Type B pancreatic cell (in vitro differentiated cells): ENCODE results near the gene SLC25A4. TPM values are rescaled to one million over a fixed set of nuclear protein-coding genes. Genes with fewer than 3 reads are reported as not detected.

ENCODE experiments used
- DNase-seq: peaks from one replicate; pipeline ENCODE4 v3.0.0; 2021; ENCODE audit warnings: mixed read lengths; ENCODE audit not compliant: unreplicated experiment; ENCODE audit errors: extremely low spot score
- H3K27ac Mint-ChIP-seq: 2 replicates; pipeline ENCODE4 v1.8.0; 2021; ENCODE audit warnings: mild to moderate bottlenecking, mixed read lengths
- H3K27me3 Mint-ChIP-seq: 2 replicates; pipeline ENCODE4 v1.8.0; 2021; ENCODE audit warnings: mixed read lengths
- H3K36me3 Mint-ChIP-seq: 2 replicates; pipeline ENCODE4 v1.8.0; 2021; ENCODE audit warnings: mixed read lengths
- H3K4me1 Mint-ChIP-seq: one replicate; pipeline ENCODE4 v1.8.0; 2021; ENCODE audit warnings: mixed read lengths; ENCODE audit not compliant: unreplicated experiment
- H3K4me3 Mint-ChIP-seq: 2 replicates; pipeline ENCODE4 v1.8.0; 2021; ENCODE audit warnings: mild to moderate bottlenecking, mixed read lengths
- H3K9me3 Mint-ChIP-seq: 2 replicates; pipeline ENCODE4 v1.8.0; 2021; ENCODE audit warnings: mixed read lengths
- CTCF ChIP-seq: fragments of 200-600 bp; sonication (generic); conservative IDR thresholded peaks from 2 replicates; pipeline ENCODE4 v1.5.0; 2021; ENCODE audit warnings: antibody characterized with exemption, mild to moderate bottlenecking
- total RNA-seq: library from RNA; stranded (reverse); gene quantifications from 2 replicates; pipeline ENCODE4 v1.2.1, GENCODE V29; 2021; ENCODE audit warnings: low replicate concordance

Gene SLC25A4
- total RNA-seq, 1 donor from 2014 or later, result 31.0 TPM

- no peaks in the 10 kb centered on the region for H3K36me3 Mint-ChIP-seq
- no peak for DNase-seq
- H3K27ac Mint-ChIP-seq, result no peak overlapping the region
- peaks cover 5% of the 10 kb centered on the region for H3K9me3 Mint-ChIP-seq
- no peaks in the 10 kb centered on the region for H3K27me3 Mint-ChIP-seq
- no peak overlapping the region for H3K4me3 Mint-ChIP-seq
- TF ChIP-seq CTCF, result no peak
- peaks cover 7% of the 10 kb centered on the region for H3K4me1 Mint-ChIP-seq
Measured at GRCh38 chr4:185108185-185108584, 34.9 kb upstream of the SLC25A4 start.

- Mint-ChIP-seq H3K36me3 (no peaks in the 10 kb centered on the region), H3K9me3 (peaks cover 5% of the 10 kb centered on the region), H3K27ac (no peak overlapping the region), H3K4me1 (peaks cover 7% of the 10 kb centered on the region), H3K27me3 (no peaks in the 10 kb centered on the region), H3K4me3 (no peak overlapping the region)
- no peak for DNase-seq
- TF ChIP-seq CTCF, result no peak
Measured at GRCh38 chr4:185108669-185109068, 34.4 kb upstream of the SLC25A4 start.

- TF ChIP-seq CTCF, result no peak
- Mint-ChIP-seq H3K27me3 (no peaks in the 10 kb centered on the region), H3K36me3 (no peaks in the 10 kb centered on the region), H3K27ac (no peak overlapping the region), H3K4me1 (peaks cover 7% of the 10 kb centered on the region), H3K9me3 (peaks cover 5% of the 10 kb centered on the region), H3K4me3 (no peak overlapping the region)
- no peak for DNase-seq
Measured at GRCh38 chr4:185109736-185110135, 33.3 kb upstream of the SLC25A4 start.

- Mint-ChIP-seq H3K27me3 (no peaks in the 10 kb centered on the region), H3K9me3 (peaks cover 5% of the 10 kb centered on the region), H3K4me1 (peaks cover 7% of the 10 kb centered on the region), H3K27ac (no peak overlapping the region), H3K36me3 (no peaks in the 10 kb centered on the region), H3K4me3 (no peak overlapping the region)
- no peak for DNase-seq
- no peak for TF ChIP-seq CTCF
Measured at GRCh38 chr4:185110375-185110823, 32.7 kb upstream of the SLC25A4 start.

- Mint-ChIP-seq H3K4me3 (no peak overlapping the region), H3K36me3 (no peaks in the 10 kb centered on the region), H3K4me1 (peaks cover 14% of the 10 kb centered on the region), H3K27me3 (no peaks in the 10 kb centered on the region), H3K9me3 (peaks cover 5% of the 10 kb centered on the region), H3K27ac (no peak overlapping the region)
- no peak for TF ChIP-seq CTCF
- no peak for DNase-seq
Measured at GRCh38 chr4:185112104-185112503, 31.0 kb upstream of the SLC25A4 start.

- Mint-ChIP-seq H3K36me3 (no peaks in the 10 kb centered on the region), H3K27ac (no peak overlapping the region), H3K4me1 (peaks cover 11% of the 10 kb centered on the region), H3K4me3 (no peak overlapping the region), H3K27me3 (no peaks in the 10 kb centered on the region), H3K9me3 (peaks cover 5% of the 10 kb centered on the region)
- DNase-seq, result no peak
- no peak for TF ChIP-seq CTCF
Measured at GRCh38 chr4:185113340-185113739, 29.7 kb upstream of the SLC25A4 start.
